ENCODE data around the gene SULT1A2. TPM values are rescaled to one million over a fixed set of nuclear protein-coding genes. Genes with fewer than 3 reads are reported as not detected.

Gene SULT1A2
- total RNA-seq, 1 donor from 2014 or later = not detected

DNA sequence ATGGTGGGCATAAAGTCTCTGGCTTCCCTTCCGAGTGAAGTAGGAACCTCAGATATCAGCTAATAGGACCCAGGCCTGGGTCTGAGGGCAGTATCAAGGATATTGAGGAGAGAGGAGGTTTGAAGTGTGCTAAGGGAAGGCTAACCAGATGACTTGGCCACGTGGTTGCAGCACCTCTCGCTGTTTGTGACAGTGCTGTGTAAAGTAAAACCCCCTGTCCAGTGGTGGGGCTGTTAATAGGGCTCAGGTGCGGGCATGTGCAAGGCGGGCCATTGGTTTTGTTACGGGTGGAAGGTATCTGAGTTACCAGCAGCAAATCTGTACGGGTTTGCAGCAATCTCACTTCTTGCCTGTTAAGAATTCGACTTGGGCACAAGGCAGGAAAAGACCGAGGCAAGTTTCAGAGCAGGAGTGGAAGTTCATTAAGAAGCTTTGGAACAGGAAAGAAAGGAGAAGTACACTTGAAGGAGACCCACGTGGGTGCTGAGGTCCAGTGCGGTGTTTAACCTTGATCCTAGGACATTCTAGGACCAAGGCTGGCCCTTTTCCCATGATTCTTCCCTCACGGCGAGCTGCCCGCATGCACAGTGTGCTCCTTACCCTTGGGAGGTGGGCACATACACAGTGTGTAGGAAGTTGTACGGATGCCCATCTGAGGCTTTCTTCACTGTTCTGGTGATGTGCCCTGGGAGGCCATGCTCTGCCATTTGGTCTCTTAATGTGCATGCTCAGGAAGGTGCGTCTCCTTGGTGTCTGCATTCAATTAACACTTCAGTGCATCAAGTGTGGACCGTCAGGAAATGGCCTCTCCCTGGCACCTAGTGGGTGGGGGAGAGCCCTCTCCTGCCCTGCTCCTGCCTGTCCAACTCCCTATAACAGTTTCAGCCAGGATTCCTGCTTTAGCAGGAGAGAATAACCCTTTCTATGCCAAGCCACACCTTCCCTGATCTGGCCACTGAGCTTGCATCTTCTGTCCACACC lies 22.8 kb downstream of the SULT1A2 start:
- ATAC-seq (ENCODE audit: low read depth) (no peak), DNase-seq (no peak)
- H3K36me3 Mint-ChIP-seq (ENCODE audit: low read depth) = peaks cover 22% of the 10 kb centered on the region
- no peaks in the 10 kb centered on the region for H3K9me3 Mint-ChIP-seq
- ChIA-PET POLR2A (no interaction called here), CTCF (no interaction called here)
- intact Hi-C loops (cut with micrococcal nuclease) = no loop called here
- H3K27me3 Mint-ChIP-seq = no peaks in the 10 kb centered on the region
- H3K4me3 Mint-ChIP-seq = no peak overlapping the region
- H3K4me1 Mint-ChIP-seq = peaks cover 4% of the 10 kb centered on the region
- TF ChIP-seq, protein P1, sequence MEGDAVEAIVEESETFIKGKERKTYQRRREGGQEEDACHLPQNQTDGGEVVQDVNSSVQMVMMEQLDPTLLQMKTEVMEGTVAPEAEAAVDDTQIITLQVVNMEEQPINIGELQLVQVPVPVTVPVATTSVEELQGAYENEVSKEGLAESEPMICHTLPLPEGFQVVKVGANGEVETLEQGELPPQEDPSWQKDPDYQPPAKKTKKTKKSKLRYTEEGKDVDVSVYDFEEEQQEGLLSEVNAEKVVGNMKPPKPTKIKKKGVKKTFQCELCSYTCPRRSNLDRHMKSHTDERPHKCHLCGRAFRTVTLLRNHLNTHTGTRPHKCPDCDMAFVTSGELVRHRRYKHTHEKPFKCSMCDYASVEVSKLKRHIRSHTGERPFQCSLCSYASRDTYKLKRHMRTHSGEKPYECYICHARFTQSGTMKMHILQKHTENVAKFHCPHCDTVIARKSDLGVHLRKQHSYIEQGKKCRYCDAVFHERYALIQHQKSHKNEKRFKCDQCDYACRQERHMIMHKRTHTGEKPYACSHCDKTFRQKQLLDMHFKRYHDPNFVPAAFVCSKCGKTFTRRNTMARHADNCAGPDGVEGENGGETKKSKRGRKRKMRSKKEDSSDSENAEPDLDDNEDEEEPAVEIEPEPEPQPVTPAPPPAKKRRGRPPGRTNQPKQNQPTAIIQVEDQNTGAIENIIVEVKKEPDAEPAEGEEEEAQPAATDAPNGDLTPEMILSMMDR (IDR thresholded peaks at IDR 0.05) = no peak
- H3K27ac Mint-ChIP-seq = no peak overlapping the region

DNA sequence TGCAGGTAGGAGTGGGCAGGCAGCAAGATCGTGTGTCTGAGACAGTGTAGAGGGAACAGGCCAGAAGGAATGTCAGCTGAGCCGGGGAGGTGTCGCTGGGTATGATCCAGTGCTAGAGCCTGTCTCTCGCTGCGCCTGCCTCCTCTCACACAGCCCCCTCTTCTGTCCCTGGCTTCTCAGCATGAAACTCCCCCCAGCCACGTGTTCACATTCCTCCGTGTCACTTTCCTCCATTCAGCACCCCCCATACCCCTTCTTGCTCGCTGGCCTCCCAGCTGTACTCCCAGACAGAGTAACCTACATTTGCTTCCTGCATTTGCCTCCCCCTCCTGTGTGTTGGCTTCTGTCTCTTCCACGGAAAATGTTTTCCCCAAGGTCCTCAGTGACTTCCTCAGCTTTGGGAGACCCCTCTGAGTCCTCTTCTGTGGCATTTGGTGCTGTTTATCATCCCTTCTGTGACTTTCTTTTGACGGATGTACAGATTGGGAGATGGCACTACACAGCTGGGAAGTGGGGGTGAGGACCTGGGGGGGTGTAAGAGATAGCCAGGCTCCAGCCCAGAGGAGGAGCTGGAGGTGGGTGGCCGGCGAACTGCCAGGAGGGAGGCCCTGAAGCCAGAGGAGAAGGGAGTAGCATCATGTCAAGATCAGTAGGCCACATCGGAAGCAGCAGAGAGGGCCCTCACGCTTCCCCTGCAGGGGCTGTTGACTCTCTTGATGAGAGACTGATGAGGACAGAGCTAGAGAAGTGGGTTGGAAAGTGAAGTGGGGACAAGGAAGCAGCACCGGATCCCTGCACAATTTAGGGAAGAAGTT lies 23.9 kb downstream of the SULT1A2 start:
- peaks cover 4% of the 10 kb centered on the region for H3K4me1 Mint-ChIP-seq
- ChIA-PET CTCF (no interaction called here), POLR2A (no interaction called here)
- H3K9me3 Mint-ChIP-seq = no peaks in the 10 kb centered on the region
- ATAC-seq (ENCODE audit: low read depth) (no peak), DNase-seq (no peak)
- TF ChIP-seq, protein P1 (IDR thresholded peaks at IDR 0.05) = no peak
- no peak overlapping the region for H3K4me3 Mint-ChIP-seq
- intact Hi-C loops (cut with micrococcal nuclease) = no loop called here
- no peaks in the 10 kb centered on the region for H3K27me3 Mint-ChIP-seq
- peaks cover 19% of the 10 kb centered on the region for H3K36me3 Mint-ChIP-seq (ENCODE audit: low read depth)
- H3K27ac Mint-ChIP-seq = no peak overlapping the region

- H3K9me3 Mint-ChIP-seq = peaks cover 8% of the 10 kb centered on the region
- TF ChIP-seq, protein P1 (IDR thresholded peaks at IDR 0.05) = no peak
- no peaks in the 10 kb centered on the region for H3K27me3 Mint-ChIP-seq
- H3K27ac Mint-ChIP-seq = no peak overlapping the region
- intact Hi-C loops (cut with micrococcal nuclease) = no loop called here
- ChIA-PET POLR2A (no interaction called here), CTCF (no interaction called here)
- peaks cover 7% of the 10 kb centered on the region for H3K4me1 Mint-ChIP-seq
- ATAC-seq (ENCODE audit: low read depth) = no peak
- H3K36me3 Mint-ChIP-seq (ENCODE audit: low read depth) = peaks cover 31% of the 10 kb centered on the region
- H3K4me3 Mint-ChIP-seq = no peak overlapping the region
- no peak for DNase-seq
These were observed 26.7 kb downstream of the SULT1A2 start for GRCh38 chr16:28569968-28570752.

DNA sequence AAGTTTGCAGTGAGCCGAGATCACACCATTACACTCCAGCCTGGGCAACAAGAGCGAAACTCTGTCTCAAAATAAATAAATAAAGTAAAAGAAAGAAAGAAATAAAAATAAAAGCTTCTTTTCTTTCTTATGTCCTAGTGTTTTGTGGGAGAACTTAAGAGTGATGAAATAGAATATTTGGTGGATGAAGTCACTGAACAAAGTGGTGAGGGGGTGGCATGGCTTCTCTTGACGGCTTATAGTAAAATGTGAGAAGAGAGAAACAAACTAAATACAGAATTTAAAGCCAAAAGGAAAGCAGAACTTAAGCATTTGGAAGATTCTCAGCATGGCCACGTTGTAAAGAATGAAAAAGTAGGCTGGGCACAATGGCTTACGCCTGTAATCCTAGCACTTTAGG lies 27.8 kb downstream of the SULT1A2 start:
- TF ChIP-seq, protein P1 (IDR thresholded peaks at IDR 0.05) = no peak
- no peak overlapping the region for H3K27ac Mint-ChIP-seq
- intact Hi-C loops (cut with micrococcal nuclease) = no loop called here
- H3K9me3 Mint-ChIP-seq = peaks cover 8% of the 10 kb centered on the region
- DNase-seq (no peak), ATAC-seq (ENCODE audit: low read depth) (no peak)
- no peak overlapping the region for H3K4me3 Mint-ChIP-seq
- POLR2A ChIA-PET = no interaction called here
- H3K4me1 Mint-ChIP-seq = peaks cover 7% of the 10 kb centered on the region
- peaks cover 29% of the 10 kb centered on the region for H3K36me3 Mint-ChIP-seq (ENCODE audit: low read depth)
- H3K27me3 Mint-ChIP-seq = no peaks in the 10 kb centered on the region
- CTCF ChIA-PET = no interaction called here
